Glutamatergic neuron (in vitro differentiated cells): Measurements from ENCODE around the gene ATAT1. TPM values are rescaled to one million over a fixed set of nuclear protein-coding genes. Genes with fewer than 3 reads are reported as not detected.

Experiments used
- DNase-seq: peaks from one replicate; pipeline ENCODE4 v3.0.0; 2022
- H3K27ac Mint-ChIP-seq: one replicate; pipeline ENCODE4 v1.8.0; 2020; ENCODE audit warnings: mild to moderate bottlenecking, mixed read lengths, inconsistent platforms; ENCODE audit not compliant: unreplicated experiment
- H3K27me3 Mint-ChIP-seq: one replicate; pipeline ENCODE4 v1.8.0; 2020; ENCODE audit warnings: mild to moderate bottlenecking, moderate library complexity, mixed read lengths, inconsistent platforms; ENCODE audit not compliant: unreplicated experiment
- H3K36me3 Mint-ChIP-seq: one replicate; pipeline ENCODE4 v1.8.0; 2020; ENCODE audit warnings: mild to moderate bottlenecking, mixed read lengths, inconsistent platforms; ENCODE audit not compliant: unreplicated experiment
- H3K4me1 Mint-ChIP-seq: one replicate; pipeline ENCODE4 v1.8.0; 2020; ENCODE audit warnings: mild to moderate bottlenecking, low read depth, mixed read lengths, inconsistent platforms; ENCODE audit not compliant: unreplicated experiment
- H3K4me3 Mint-ChIP-seq: one replicate; pipeline ENCODE4 v1.8.0; 2020; ENCODE audit warnings: mild to moderate bottlenecking, mixed read lengths, inconsistent platforms; ENCODE audit not compliant: unreplicated experiment
- H3K9me3 Mint-ChIP-seq: one replicate; pipeline ENCODE4 v1.8.0; 2020; ENCODE audit warnings: mild to moderate bottlenecking, moderate library complexity, mixed read lengths, inconsistent platforms; ENCODE audit not compliant: unreplicated experiment
- CTCF ChIP-seq: fragments of 200-600 bp; sonication (generic); IDR thresholded peaks from one replicate; pipeline ENCODE4 v1.5.0; 2021; ENCODE audit not compliant: partially characterized antibody, unreplicated experiment
- total RNA-seq: library from RNA; stranded (reverse); fragmentation: NEBNext Ultra II Directional; extraction: Animal tissue kit (Norgen Biotek cat#: 25700); gene quantifications from one replicate; pipeline ENCODE4 v1.2.1, GENCODE V29; 2021; ENCODE audit not compliant: unreplicated experiment

Gene ATAT1
- total RNA-seq, 1 donor from 2014 or later, result 131 TPM

- Mint-ChIP-seq H3K27ac (peak overlapping the region; percentile 100), H3K9me3 (peaks cover 23% of the 10 kb centered on the region), H3K36me3 (peaks cover 5% of the 10 kb centered on the region), H3K4me1 (peaks cover 46% of the 10 kb centered on the region), H3K27me3 (peaks cover 37% of the 10 kb centered on the region), H3K4me3 (peak overlapping the region; percentile 100)
- TF ChIP-seq CTCF, result no peak
- peak; percentile 33 for DNase-seq
Measured at GRCh38 chr6:30684386-30685156, 57.9 kb downstream of the ATAT1 start.

- Mint-ChIP-seq H3K9me3 (peaks cover 25% of the 10 kb centered on the region), H3K36me3 (peaks cover 5% of the 10 kb centered on the region), H3K27ac (peak overlapping the region; percentile 100), H3K4me1 (peaks cover 47% of the 10 kb centered on the region), H3K4me3 (peak overlapping the region; percentile 100), H3K27me3 (peaks cover 37% of the 10 kb centered on the region)
- no peak for TF ChIP-seq CTCF
- DNase-seq, result peak; percentile 45
Measured at GRCh38 chr6:30685157-30686008, 58.7 kb downstream of the ATAT1 start.

- H3K9me3 Mint-ChIP-seq, result peaks cover 30% of the 10 kb centered on the region
- peaks cover 35% of the 10 kb centered on the region for H3K27me3 Mint-ChIP-seq
- peaks cover 5% of the 10 kb centered on the region for H3K36me3 Mint-ChIP-seq
- no peak for TF ChIP-seq CTCF
- peak within 1 kb of the TSS; percentile 100 for H3K27ac Mint-ChIP-seq
- DNase-seq, result peak; percentile 63
- peaks cover 44% of the 10 kb centered on the region for H3K4me1 Mint-ChIP-seq
- peak within 1 kb of the TSS; percentile 100 for H3K4me3 Mint-ChIP-seq
Measured at GRCh38 chr6:30686009-30686907, 59.6 kb downstream of the ATAT1 start, which contains the start of gene PPP1R18. Gene PPP1R18 (minus strand): TSS chr6:30686645. CDS start chr6:30686018, 627 bp downstream.

- peak; percentile 100 for DNase-seq
- H3K4me3 Mint-ChIP-seq, result peak overlapping the region; percentile 100
- no peak for TF ChIP-seq CTCF
- peaks cover 32% of the 10 kb centered on the region for H3K27me3 Mint-ChIP-seq
- H3K4me1 Mint-ChIP-seq, result peaks cover 44% of the 10 kb centered on the region
- H3K36me3 Mint-ChIP-seq, result peaks cover 5% of the 10 kb centered on the region
- H3K27ac Mint-ChIP-seq, result peak overlapping the region; percentile 100
- peaks cover 31% of the 10 kb centered on the region for H3K9me3 Mint-ChIP-seq
Measured at GRCh38 chr6:30686908-30687658, 60.4 kb downstream of the ATAT1 start.
